HG03196 (cell line): ENCODE results near the gene CCDC183.

Source experiments
- ATAC-seq: cut with Tn5 transposase; IDR thresholded peaks from one replicate; pipeline ENCODE4 v1.9.1; 2021; ENCODE audit not compliant: unreplicated experiment

The CCDC183 gene

DNA sequence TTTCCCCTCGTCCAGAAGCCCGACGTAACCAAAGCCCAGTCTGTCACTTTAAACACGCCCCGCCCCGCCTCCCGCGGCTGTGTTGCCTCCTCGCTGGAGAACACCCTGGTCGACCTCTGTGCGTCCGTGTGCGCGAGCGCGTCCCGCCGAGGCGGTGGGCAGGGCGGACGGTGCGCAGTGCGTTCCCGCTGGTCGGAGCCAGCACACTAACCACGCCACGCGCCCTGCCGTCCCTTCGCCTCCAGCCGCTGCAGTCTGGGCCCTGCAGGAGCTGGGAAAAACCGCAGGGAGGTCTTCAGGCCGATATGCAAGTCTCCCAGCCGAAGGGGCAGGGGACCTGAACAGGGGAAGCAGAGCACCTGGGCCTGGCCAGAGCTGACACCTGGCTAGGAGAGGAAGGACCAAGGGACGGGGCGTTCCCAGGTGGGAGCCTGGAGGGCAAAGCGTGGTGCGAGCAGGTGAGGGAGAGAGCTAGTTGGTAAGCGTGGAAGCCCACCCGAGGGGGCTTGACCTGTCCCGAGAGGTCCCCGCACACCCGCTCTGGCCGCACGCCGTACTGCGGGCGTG, 51.8 kb downstream of the CCDC183 start:
- ATAC-seq: peak; percentile 26

DNA sequence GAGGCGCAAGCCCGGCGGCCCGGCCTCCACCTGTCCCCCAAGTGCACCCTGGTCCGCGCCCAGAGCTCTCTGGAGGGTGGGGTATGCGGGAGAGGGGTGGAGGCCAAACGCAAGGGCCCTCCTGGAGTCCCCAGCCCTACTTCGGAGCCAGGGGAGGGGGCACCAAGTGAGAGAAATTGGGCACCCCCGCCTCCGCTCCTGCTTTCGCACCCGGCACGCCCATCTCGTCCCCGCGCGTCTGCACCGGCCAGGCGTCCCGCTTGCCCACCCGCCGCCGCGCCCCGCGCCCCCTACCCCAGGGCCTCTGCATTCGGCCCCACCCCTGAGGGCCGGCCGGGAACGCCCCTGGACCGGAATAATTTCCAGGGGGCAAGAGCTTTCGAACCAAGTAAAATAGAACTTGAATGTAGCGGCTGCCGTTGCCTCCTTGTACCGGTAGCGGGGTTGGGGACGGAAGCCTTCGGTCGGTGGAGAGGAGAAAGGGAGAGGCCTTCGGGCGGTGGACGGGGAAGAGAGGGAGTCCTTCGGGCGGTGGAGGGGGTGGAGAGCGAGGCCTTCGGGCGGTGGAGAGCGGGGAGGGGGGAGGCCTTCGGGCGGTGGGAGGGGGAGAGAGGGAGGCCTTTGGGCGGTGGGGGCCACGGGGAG, 52.4 kb downstream of the CCDC183 start:
- no peak for ATAC-seq

DNA sequence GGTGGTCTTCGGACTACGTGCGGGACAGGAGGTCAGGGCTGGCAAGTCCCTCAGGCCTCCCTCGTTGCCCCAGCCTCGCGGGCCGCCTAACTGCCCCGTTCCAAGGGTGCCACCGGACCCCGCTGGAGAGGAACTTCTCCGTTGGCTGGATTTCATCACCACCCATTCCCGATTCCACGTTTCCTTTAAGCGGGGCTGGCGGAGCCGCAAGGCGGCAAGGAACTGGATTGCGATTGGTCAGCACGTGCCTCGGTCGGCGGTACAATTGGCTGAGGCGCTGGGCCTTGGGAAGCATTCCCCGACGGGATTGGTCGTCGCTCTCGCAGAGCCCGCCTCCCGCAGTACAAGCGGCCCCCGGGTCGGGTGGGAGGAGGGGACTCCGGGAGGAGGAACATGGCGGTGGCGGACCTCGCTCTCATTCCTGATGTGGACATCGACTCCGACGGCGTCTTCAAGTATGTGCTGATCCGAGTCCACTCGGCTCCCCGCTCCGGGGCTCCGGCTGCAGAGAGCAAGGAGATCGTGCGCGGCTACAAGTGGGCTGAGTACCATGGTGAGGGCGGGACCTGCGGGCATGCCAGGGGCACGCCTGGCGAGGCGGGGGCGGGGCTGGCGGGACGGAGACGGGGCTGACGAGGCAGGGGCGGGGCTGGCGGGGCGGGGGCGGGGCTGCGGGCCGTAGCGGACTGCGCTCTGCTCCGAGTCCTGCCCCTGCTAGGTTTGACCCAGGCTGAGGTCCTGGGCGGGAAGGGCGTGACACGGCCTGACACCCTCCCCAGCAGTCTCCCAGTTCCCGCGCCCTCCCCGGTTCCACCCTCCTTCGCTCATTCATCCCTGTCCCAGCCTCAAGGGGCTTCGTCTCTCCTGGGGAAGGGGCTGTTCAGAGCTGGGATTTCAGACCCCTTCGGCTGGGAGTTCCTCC, 53.2 kb downstream of the CCDC183 start, which contains the start of gene PHPT1:
TSS of gene PHPT1 (plus strand) at position 372 of the 922 bp plus-strand sequence. CDS start at position 394, 22 bp downstream.
- ATAC-seq: peak; percentile 73

DNA sequence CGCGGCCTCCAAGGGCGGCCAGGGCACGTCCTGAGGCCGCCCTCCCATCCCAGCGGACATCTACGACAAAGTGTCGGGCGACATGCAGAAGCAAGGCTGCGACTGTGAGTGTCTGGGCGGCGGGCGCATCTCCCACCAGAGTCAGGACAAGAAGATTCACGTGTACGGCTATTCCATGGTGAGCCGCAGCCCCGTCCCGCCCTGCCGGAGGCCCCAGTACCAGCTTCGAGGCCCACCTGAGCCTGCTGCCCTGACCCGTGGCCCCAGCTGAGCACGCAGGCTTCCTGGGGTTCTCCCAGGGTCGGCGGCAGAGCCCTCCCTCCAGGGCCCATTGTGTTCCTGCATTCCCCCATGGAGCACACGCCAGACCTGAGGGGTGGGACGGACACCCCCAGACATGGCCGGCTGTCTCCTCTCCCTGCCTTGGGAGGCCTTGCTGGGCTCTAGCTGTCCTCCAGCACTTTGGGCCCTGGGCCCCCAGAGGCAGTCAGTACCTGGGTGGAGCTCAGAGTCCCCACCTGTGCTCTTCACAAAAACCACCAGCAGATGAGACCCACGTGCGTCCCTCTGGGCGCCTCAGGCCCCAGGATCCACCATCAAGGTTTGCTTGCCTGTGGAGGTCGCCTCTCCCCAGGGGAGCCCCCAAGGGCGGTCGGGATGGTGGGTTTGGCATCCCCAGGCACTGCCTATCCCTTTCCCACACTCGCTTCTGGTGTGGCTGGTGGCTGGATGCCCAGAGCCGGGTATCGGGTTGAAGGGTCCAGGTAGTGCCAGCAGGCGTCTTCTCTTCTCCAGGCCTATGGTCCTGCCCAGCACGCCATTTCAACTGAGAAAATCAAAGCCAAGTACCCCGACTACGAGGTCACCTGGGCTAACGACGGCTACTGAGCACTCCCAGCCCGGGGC, 54.1 kb downstream of the CCDC183 start:
- no peak for ATAC-seq

DNA sequence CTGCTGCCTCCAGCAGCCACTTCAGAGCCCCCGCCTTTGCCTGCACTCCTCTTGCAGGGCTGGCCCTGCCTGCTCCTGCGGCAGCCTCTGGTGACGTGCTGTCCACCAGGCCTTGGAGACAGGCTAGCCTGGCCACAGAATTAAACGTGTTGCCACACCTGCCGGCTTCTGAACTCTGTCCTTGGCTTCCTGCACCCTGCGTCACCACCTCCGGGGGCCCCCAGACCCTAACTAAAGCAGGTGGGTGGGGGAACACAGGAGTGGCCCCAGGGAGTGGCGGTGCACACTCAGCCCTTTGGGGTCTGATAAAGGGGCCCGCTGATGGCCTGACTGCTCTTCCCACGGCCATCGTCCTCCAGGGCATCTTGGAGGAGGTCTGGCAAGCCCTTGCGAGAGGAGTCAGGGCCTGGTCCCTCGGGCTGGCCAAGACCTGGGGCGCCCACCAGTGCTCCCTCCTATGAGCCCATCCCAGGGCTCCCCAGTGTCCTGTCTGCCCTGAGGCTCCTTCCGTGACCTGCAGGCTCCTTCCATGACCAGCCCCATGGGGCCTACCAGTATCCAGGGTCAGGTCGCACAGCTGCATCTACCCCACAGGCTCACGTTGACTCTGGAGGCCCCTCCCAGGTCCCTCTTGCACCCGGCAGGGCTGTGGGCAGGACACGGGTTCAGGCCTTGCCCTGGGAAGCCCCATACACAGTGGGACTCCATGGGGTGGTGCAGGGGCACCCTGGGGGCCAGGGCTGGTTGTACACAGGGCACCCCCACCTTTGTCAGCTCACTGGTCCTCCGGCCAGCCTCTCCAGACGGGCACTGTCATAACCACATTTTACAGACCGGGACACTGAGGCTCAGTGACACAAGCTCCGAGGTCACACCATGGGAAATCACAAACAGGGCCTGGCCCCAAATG, 55.0 kb downstream of the CCDC183 start:
- ATAC-seq: no peak

DNA sequence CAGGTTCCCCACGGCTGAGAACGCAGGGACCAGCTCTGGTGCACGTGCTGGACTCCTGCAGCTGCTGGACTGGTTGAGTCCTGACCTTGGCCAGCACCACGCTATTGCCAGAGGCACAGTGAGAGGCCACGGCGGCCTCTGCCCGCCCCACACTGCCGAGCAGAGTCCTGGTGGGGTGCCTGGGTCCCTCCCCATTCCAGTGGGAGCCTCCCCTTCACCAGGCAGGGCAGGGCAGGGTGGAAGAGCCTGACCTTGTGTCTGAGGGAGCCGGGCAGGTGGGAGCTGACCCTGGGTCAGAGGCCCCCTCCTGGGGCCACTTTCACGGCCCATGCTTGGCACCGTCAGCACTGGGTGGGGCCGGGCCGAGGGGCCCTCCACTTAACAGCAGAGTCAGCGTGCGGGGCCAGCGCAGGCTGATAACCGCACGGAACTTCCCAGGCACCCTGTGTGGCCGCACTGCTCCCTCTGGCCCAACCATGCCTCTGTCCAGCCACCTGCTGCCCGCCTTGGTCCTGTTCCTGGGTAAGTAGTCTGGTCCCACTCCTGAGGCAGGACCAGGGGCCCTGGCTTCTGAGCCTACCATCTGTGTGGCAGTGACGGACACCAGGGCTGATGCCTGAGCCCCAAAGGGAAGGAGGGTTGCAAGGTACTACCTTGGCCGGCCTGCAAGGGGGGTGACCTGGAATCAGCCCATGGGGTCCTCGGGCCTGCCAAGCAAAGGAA, 56.0 kb downstream of the CCDC183 start, which contains the start of gene MAMDC4:
TSS of gene MAMDC4 (plus strand) at position 406 of the 723 bp plus-strand sequence. CDS start at position 477, 71 bp downstream.
- no peak for ATAC-seq

DNA sequence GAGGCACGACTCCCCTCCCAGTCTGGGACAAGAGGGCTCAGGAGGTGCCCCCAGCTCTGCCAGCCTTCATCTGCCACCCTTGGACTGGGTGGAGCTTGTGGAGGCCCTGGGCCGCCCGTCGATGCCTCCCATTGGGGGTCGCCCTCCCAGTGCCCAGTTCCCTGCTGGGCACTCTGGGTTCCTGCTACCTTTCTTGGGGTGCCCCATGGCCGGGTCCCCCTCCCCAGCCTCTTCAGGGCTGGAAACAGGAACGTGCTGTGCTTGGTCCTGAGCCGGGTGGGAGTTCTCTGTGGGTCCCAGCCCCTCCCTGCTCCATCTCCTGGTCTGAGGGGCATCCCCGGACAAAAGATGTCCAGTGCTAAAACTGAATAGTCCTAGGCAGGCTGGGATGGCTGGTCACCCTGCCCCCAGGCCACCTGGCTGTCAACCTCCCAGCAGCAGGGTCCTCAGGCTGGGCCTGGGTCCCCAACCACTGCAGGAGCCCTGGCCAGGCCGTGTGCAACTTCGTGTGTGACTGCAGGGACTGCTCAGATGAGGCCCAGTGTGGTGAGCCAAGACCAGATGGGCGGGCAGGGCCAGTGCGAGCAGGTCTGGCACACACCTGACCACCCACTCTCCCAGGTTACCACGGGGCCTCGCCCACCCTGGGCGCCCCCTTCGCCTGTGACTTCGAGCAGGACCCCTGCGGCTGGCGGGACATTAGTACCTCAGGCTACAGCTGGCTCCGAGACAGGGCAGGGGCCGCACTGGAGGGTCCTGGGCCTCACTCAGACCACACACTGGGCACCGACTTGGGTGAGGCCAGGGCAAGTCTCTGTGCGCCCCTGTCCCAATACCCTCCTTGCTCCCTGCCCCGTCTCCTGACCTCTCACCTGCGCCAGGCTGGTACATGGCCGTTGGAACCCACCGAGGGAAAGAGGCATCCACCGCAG, 56.8 kb downstream of the CCDC183 start:
- ATAC-seq: no peak

DNA sequence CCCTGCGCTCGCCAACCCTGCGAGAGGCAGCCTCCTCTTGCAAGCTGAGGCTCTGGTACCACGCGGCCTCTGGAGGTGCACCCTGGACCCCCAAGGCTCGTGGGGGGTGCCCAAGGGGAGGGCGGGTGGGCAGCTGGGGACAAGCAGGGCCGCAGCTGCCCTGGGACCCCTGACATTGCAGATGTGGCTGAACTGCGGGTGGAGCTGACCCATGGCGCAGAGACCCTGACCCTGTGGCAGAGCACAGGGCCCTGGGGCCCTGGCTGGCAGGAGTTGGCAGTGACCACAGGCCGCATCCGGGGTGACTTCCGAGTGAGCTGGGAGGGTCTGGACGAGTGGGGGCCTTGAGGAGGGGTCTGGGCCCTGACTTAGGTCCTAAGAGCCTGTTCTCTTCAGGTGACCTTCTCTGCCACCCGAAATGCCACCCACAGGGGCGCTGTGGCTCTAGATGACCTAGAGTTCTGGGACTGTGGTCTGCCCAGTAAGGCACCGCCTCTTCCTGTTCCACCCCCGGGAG, 57.5 kb downstream of the CCDC183 start:
- ATAC-seq: no peak

DNA sequence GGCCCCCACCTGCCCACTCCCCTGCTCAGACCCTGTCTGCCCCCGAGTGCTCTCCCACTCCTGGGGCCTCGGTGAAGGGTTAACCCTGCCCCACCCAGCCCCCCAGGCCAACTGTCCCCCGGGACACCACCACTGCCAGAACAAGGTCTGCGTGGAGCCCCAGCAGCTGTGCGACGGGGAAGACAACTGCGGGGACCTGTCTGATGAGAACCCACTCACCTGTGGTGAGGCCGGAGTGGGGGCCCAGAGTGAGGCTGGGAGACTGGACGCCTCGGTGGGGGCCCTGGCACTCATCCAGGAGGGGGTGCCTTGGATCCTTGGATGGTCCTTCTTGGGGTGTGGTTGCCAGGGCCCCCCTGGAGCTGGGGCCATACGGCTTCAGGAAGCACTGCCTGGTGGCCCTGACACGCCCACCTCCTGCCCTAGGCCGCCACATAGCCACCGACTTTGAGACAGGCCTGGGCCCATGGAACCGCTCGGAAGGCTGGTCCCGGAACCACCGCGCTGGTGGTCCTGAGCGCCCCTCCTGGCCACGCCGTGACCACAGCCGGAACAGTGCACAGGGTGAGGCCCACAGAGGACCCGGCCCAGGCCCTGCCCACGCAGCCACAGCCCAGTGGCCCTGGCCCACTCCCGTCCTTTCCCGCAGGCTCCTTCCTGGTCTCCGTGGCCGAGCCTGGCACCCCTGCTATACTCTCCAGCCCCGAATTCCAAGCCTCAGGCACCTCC, 58.1 kb downstream of the CCDC183 start:
- ATAC-seq: no peak

DNA sequence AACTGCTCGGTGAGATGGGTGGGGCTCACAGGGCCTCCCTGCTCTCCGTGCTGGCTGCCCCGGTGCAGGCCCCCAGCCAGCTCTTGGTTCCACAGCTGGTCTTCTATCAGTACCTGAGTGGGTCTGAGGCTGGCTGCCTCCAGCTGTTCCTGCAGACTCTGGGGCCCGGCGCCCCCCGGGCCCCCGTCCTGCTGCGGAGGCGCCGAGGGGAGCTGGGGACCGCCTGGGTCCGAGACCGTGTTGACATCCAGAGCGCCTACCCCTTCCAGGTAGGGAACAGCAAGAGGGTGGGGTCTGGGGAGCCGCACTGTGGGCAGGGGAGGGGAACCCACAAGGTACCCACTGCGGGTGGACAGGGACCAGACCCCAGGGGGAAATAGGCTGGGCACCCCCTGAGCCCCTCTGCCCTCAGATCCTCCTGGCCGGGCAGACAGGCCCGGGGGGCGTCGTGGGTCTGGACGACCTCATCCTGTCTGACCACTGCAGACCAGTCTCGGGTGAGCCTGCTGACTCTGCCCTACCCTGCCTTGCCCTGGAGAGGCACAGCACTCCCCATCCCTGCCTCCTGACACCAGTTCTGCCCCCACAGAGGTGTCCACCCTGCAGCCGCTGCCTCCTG, 58.8 kb downstream of the CCDC183 start:
- ATAC-seq: no peak

DNA sequence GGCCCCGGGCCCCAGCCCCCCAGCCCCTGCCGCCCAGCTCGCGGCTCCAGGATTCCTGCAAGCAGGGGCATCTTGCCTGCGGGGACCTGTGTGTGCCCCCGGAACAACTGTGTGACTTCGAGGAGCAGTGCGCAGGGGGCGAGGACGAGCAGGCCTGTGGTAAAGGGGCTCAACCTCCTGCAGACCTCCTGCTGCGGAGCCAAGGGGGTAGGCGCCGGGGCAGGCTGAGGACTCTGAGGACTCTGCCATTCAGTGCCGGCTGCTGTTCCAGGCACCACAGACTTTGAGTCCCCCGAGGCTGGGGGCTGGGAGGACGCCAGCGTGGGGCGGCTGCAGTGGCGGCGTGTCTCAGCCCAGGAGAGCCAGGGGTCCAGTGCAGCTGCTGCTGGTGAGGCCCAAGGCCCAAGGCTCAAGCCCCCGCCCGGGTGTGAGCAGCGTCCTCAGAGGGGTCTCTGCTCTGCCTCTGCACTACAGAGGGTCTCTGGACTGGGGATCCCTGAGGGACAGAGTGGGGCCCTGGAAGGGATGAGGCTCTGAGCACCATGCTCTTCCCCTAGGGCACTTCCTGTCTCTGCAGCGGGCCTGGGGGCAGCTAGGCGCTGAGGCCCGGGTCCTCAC, 59.4 kb downstream of the CCDC183 start:
- no peak for ATAC-seq

DNA sequence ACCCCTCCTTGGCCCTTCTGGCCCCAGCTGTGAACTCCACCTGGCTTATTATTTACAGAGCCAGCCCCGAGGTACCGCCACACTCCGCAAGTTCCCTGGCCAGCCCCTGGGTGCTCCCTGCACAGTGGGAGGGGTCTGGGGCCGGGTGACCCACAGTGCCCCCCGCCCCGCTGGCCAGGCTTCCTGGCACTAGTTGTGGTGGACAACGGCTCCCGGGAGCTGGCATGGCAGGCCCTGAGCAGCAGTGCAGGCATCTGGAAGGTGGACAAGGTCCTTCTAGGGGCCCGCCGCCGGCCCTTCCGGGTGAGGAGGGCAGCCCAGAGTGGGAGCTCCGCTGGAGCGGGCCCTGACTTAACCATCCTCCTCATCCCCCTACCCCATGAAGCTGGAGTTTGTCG, 59.9 kb downstream of the CCDC183 start:
- no peak for ATAC-seq

DNA sequence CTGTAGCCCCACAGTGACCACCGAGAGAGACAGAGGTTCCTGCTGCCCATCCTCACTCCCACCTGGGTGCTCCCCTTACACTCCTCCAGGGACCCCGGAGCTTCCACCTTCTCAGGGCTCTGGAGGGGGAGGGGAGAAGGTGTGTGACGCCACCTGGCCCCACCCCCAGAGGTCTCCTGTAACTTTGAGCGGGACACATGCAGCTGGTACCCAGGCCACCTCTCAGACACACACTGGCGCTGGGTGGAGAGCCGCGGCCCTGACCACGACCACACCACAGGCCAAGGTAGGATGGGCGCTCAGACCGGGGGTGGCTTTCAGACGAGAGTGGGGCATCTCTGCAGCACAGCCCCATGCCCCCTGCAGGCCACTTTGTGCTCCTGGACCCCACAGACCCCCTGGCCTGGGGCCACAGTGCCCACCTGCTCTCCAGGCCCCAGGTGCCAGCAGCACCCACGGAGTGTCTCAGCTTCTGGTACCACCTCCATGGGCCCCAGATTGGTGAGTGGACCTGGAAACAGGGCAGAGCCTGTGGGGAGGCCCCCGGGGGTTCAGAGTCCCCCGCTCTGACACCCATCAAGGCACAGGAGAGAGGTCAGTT, 60.5 kb downstream of the CCDC183 start:
- no peak for ATAC-seq

DNA sequence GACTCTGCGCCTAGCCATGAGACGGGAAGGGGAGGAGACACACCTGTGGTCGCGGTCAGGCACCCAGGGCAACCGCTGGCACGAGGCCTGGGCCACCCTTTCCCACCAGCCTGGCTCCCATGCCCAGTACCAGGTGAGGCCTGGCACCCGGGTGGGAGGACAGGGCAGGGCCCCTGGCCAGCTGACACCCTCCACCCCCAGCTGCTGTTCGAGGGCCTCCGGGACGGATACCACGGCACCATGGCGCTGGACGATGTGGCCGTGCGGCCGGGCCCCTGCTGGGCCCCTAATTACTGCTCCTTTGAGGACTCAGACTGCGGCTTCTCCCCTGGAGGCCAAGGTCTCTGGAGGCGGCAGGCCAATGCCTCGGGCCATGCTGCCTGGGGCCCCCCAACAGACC, 61.0 kb downstream of the CCDC183 start:
- ATAC-seq: no peak
